Fibroblast of villous mesenchyme (primary cell): ENCODE data around the gene BRPF3. TPM values are rescaled to one million over a fixed set of nuclear protein-coding genes. Genes with fewer than 3 reads are reported as not detected.
A peak's percentile ranks its signal among the peaks of the same experiment; 100 is the strongest.

ENCODE experiments used
- DNase-seq: peaks from one replicate; pipeline ENCODE4 v3.0.0-alpha.2; 2010; ENCODE audit warnings: low read depth
- H3K4me3 ChIP-seq: 2 replicates; pipeline ENCODE4 v1.5.1; 2011; ENCODE audit warnings: low read depth, mild to moderate bottlenecking, low read length
- CTCF ChIP-seq: IDR thresholded peaks from 2 replicates; pipeline ENCODE4 v1.5.1; 2012; ENCODE audit warnings: low read depth, mild to moderate bottlenecking, low read length; ENCODE audit not compliant: insufficient read depth
- total RNA-seq: library from RNA; depleted of rRNA; stranded (reverse); fragments of >200 nt; gene quantifications from 2 replicates; pipeline ENCODE4 v1.2.3, GENCODE V29; 2012

BRPF3 gene
- total RNA-seq, 1 donor: 22.5 TPM

GRCh38 chr6:36160147-36160760 lies 36.3 kb upstream of the BRPF3 start:
- no peak for TF ChIP-seq CTCF
- H3K4me3 ChIP-seq: no peak overlapping the region
- DNase-seq: peak; percentile 28

- DNase-seq: no peak
- no peak for TF ChIP-seq CTCF
These were observed 27.2 kb upstream of the BRPF3 start for GRCh38 chr6:36169023-36170007.

GRCh38 chr6:36170704-36171103 lies 25.8 kb upstream of the BRPF3 start:
- no peak for TF ChIP-seq CTCF
- DNase-seq: no peak
- H3K4me3 ChIP-seq: no peak overlapping the region

More at GRCh38 chr6:36169023-36170007, 27.2 kb upstream of the BRPF3 start:
- H3K4me3 ChIP-seq: no peak overlapping the region

GRCh38 chr6:36171573-36171972 lies 25.0 kb upstream of the BRPF3 start:
- no peak for TF ChIP-seq CTCF
- no peak overlapping the region for H3K4me3 ChIP-seq
- DNase-seq: no peak

- DNase-seq: no peak
- no peak overlapping the region for H3K4me3 ChIP-seq
- TF ChIP-seq CTCF: no peak
These were observed 19.4 kb upstream of the BRPF3 start for GRCh38 chr6:36177166-36177565.

- TF ChIP-seq CTCF: no peak
- H3K4me3 ChIP-seq: no peak overlapping the region
- DNase-seq: no peak
These were observed 18.0 kb upstream of the BRPF3 start for GRCh38 chr6:36178544-36178943.
